Left lobe of liver (tissue), 2 donors: ENCODE results near the gene ID1. TPM values are rescaled to one million over a fixed set of nuclear protein-coding genes. Genes with fewer than 3 reads are reported as not detected.
"Not testable (repeated sequence)": the region's sequence is repeated elsewhere in the genome, so short reads cannot be mapped to it uniquely, and the experiment has no call there.

ENCODE experiments used
- ATAC-seq: fragments of 200-7000 bp; cut with Tn5 transposase; one replicate; pipeline ENCODE4 v1.9.1; 2020; ENCODE audit warnings: mild to moderate bottlenecking, moderate library complexity
- DNase-seq: peaks from one replicate; pipeline ENCODE4 v3.0.0-alpha.2; 2020; ENCODE audit warnings: low spot score
- total RNA-seq: library from RNA; stranded (reverse); gene quantifications from one replicate; pipeline ENCODE4 v1.2.1, GENCODE V29; 2021
- donor health status: DM: no; HTN: no; CAD: no; lungs with moderate emphysema.
- donor health status: DM: no; HTN: yes; CAD: no.

Gene ID1
- total RNA-seq, 1 donor from 2014 or later: 37.2 TPM

DNA sequence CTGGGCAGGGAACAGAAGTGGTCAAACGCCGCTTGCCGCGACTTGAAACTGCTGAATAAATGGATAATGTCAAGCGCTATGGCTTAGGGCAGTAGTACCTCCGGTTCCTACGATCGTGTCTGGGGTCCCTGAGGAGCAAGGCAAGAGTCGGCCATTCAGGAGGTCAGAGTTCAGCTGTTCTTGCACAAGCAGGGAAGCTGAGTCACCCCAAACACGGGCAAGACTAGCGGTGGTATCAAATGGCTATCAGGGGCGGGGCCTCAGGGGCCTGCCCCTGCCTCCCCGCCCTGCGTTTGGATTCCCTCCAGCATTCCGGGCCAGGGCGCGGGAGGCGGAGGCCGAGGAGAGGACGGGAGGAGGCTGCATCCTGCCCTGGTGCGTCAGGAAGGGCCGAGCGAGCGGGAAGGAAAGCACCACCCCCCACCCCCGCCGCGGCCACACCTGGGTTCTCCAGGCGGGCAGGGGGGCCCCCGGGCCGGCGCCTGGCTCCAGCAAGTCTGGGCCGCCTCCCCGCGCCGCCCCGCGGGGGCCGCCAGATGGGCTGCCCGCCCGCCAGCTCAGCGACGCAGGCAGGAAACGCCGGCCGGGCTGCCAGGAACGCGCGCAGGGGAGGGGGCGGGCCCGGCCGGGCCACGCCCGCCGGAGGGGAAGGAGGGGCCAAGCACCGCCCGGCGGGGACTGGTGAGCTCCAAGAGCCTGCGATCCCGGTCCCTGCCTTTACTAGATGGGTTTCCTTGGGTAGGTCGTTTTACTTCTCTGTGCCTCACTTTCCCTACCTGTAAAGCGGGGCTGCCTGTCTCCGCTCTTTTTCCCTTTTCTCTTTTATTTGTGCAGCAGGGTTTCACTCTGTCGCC lies 32.2 kb upstream of the ID1 start:
- peak; percentile 98 for DNase-seq
- ATAC-seq: peak; percentile 81

GRCh38 chr20:31573555-31574321 lies 31.4 kb upstream of the ID1 start:
- no peak for ATAC-seq
- DNase-seq: no peak

DNA sequence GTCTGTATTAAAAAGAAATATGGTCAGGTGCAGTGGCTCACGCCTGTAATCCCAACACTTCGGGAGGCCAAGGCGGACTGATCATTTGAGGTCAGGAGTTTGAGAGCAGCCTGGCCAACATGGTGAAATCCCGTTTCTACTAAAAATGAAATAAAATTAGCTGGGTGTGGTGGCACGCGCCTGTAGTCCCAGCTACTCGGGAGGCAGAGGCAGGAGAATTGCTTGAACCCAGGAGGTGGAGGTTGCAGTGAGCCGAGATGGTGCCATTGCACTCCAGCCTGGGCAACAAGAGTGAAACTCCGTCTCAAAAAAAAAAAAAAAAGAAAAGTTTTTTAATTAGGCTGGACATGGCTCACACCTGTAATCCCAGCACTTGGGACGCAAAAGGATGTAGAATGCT lies 30.1 kb upstream of the ID1 start:
- DNase-seq, ATAC-seq: not testable (repeated sequence)

DNA sequence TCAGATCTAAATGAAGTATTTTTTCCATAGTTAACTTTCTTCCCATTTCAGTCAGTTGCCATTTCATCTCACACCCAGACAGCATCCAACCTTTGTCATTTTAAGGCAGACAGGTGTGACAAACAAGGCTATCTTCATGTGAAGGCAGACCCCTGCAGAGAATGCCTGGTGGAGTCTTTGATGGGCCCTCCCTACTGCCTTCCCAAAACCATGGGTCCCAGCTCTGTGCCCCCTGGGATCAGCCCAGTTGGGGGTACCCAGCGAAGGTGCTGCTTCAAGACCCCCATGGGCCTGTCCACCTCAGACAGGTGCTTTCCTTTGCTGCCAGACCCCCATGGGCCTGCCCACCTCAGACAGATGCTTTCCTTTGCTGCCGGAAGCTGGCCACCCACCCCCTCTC lies 28.3 kb upstream of the ID1 start:
- ATAC-seq (no peak), DNase-seq (no peak)

GRCh38 chr20:31577194-31577593 lies 27.9 kb upstream of the ID1 start:
- DNase-seq (no peak), ATAC-seq (no peak)

DNA sequence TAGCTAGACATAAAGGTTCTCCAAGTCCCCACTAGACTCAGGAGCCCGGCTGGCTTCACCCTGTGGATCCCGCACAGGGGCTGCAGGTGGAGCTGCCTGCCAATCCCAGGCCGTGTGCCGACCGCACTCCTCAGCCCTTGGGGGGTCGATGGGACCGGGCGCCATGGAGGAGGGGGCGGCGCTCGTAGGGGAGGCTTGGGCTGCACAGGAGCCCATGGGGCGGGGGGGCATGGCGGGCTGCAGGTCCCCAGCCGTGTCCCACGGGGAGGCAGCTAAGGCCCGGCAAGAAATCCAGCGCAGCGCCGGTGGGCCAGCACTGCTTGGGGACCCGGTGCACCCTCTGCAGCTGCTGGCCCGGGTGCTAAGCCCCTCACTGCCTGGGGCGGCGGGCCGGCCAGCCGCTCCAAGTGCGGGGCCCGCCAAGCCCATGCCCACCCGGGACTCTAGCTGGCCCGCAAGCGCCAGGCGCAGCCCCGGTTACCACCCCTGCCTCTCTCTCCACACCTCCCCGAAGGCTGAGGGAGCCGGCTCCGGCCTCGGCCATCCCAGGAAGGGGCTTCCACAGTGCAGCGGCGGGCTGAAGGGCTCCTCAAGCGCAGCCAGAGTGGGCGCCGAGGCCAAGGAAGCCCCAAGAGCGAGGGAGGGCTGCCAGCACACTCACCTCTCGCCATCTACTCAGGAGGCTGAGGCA lies 26.5 kb upstream of the ID1 start:
- ATAC-seq (no peak), DNase-seq (no peak)

GRCh38 chr20:31579245-31579644 lies 25.8 kb upstream of the ID1 start:
- ATAC-seq: no peak
- no peak for DNase-seq

DNA sequence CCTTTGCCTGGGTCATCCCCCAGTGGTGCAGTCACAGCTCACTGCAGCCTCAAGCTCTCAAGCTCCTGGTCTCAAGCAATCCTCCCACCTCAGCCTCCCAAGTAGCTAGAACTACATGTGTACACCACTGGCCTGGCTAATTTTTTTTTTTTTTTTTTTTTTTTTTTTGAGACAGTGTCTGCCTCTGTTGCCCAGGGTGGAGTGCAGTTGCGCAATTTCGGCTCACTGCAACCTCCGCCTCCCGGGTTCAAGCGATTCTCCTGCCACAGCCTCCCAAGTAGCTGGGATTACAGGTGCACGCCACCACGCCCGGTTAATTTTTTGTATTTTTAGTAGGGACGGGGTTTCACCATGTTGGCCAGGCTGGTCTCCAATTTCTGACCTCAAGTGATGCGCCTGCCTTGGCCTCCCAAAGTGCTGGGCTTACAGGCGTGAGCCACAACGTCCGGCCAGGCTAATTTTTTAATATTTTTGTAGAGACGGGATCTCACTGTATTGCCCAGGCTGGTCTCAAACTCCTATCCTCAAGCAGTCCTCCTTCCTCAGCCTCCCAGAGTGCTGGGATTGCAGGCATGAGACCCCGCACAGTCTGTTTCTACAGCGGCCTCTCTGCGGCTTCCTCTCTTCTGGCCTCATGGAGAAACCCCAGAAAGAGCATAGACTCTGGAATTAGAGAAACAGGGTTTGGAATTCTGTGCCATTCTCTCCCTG lies 25.0 kb upstream of the ID1 start:
- ATAC-seq, DNase-seq: not testable (repeated sequence)

- no peak for ATAC-seq
- DNase-seq: no peak
Observed at GRCh38 chr20:31580706-31581105, 24.4 kb upstream of the ID1 start.

GRCh38 chr20:31581391-31581790 lies 23.7 kb upstream of the ID1 start:
- no peak for DNase-seq
- no peak for ATAC-seq

GRCh38 chr20:31587545-31588389 lies 17.3 kb upstream of the ID1 start:
- DNase-seq (peak; percentile 57), ATAC-seq (peak; percentile 92)

- ATAC-seq: no peak
- DNase-seq: no peak
Observed at GRCh38 chr20:31590717-31591225, 14.3 kb upstream of the ID1 start.

- ATAC-seq (peak; percentile 95), DNase-seq (peak; percentile 93)
Observed at GRCh38 chr20:31593221-31594001, 11.7 kb upstream of the ID1 start.

GRCh38 chr20:31594002-31594557 lies 11.0 kb upstream of the ID1 start:
- DNase-seq: no peak
- ATAC-seq: no peak

- ATAC-seq: no peak
Observed at GRCh38 chr20:31594558-31595379, 10.3 kb upstream of the ID1 start.

DNA sequence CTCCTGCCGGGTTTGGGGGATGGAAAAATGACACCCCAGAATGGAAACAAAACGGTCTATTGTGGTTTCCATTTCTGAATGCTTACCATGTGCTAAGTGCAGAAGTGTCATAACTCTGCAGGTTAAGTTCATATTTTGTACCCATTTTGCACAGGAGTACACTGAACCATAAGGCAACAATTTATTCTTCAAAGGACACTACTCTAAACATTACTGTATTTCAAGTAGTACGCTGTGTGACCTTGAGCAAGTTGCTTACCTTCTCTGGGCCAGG lies 9.8 kb upstream of the ID1 start:
- ATAC-seq: no peak
- DNase-seq: no peak

More at GRCh38 chr20:31594558-31595379, 10.3 kb upstream of the ID1 start:
- DNase-seq: no peak

GRCh38 chr20:31595654-31596411 lies 9.3 kb upstream of the ID1 start:
- peak; percentile 56 for ATAC-seq
- peak; percentile 70 for DNase-seq
